ENCODE data around the gene MAPK8IP2. TPM values are rescaled to one million over a fixed set of nuclear protein-coding genes. Genes with fewer than 3 reads are reported as not detected.

Gene MAPK8IP2
- total and polyA plus RNA-seq, 2 of the 13 experiments (the other 11 are each of a cell fraction or from before 2014, with no cell fraction given) = 1.3 to 2.6 TPM

- 90% methylated on average over 12 of the region's 20 CpGs for WGBS (ENCODE audit: low lambda C conversion rate)
- CTCF ChIA-PET (ENCODE audit: low intra/inter-chr PET ratio, low total read pairs) = no interaction called here
- H3K36me3 ChIP-seq (replicated peaks in 1 of 2; ENCODE audit: control insufficient read depth in 1 of 2, insufficient read depth in 2 of 2, low read length in 2 of 2) = no peaks in the 10 kb centered on the region
- peaks cover 0 to 6% of the 10 kb centered on the region in 2 experiments; a peak in 3 of 5 replicates for H3K27me3 ChIP-seq (ENCODE audit: control insufficient read depth in 1 of 2, insufficient read depth in 2 of 2, low read length in 2 of 2)
- no peak overlapping the region for H3K4me2 ChIP-seq (ENCODE audit: low read depth, low read length)
- H3K9ac ChIP-seq (ENCODE audit: insufficient read depth, low read depth, low read length) = no peak overlapping the region
- H3K79me2 ChIP-seq (ENCODE audit: insufficient read depth, low read length) = no peaks in the 10 kb centered on the region
- intact Hi-C loops (cut with micrococcal nuclease; ENCODE audit: unreplicated experiment) = no loop called here
- H3K4me3 ChIP-seq (replicated peaks in 1 of 3; ENCODE audit: insufficient read depth in 1 of 3, low read depth in 2 of 3, low read length in 3 of 3) = no peak overlapping the region
- no peaks in the 10 kb centered on the region for H4K20me1 ChIP-seq (ENCODE audit: insufficient read depth, low read length)
- FAIRE-seq = no peak
- ATAC-seq = no peak
- no peak for DNase-seq (ENCODE audit: low spot score)
- H3K4me1 ChIP-seq (ENCODE audit: insufficient read depth, low read length) = peaks cover 9% of the 10 kb centered on the region; the same call in 1 of the 2 replicates
- no peak overlapping the region for H2AFZ ChIP-seq (ENCODE audit: low read length)
- in situ Hi-C loops (cut with HindIII; ENCODE audit: extremely low pct_ligation_motif_present, low pct_unique_long_range_greater_than_20kb) = no loop called here
- TF ChIP-seq, protein P1, sequence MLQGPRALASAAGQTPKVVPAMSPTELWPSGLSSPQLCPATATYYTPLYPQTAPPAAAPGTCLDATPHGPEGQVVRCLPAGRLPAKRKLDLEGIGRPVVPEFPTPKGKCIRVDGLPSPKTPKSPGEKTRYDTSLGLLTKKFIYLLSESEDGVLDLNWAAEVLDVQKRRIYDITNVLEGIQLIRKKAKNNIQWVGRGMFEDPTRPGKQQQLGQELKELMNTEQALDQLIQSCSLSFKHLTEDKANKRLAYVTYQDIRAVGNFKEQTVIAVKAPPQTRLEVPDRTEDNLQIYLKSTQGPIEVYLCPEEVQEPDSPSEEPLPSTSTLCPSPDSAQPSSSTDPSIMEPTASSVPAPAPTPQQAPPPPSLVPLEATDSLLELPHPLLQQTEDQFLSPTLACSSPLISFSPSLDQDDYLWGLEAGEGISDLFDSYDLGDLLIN (CRISPR knock-in tag; IDR thresholded peaks at IDR 0.05; ENCODE audit: borderline replicate concordance) = no peak
- no peak for TF ChIP-seq ZNF619 (CRISPR knock-in tag; IDR thresholded peaks at IDR 0.05)
- TF ChIP-seq ZNF343 (CRISPR knock-in tag; IDR thresholded peaks at IDR 0.05) = no peak
- no peak for TF ChIP-seq PLRG1 (conservative IDR thresholded peaks at IDR 0.05)
- no peak for TF ChIP-seq POGK (CRISPR knock-in tag; conservative IDR thresholded peaks at IDR 0.05)
- no peak for TF ChIP-seq ATM (IDR thresholded peaks at IDR 0.05; ENCODE audit: borderline replicate concordance)
- no peak for TF ChIP-seq TBL1XR1 (IDR thresholded peaks at IDR 0.05; ENCODE audit: borderline replicate concordance, low read length, partially characterized antibody)
- TF ChIP-seq ZNF354B (CRISPR knock-in tag; IDR thresholded peaks at IDR 0.05) = no peak
- TF ChIP-seq, protein P2, sequence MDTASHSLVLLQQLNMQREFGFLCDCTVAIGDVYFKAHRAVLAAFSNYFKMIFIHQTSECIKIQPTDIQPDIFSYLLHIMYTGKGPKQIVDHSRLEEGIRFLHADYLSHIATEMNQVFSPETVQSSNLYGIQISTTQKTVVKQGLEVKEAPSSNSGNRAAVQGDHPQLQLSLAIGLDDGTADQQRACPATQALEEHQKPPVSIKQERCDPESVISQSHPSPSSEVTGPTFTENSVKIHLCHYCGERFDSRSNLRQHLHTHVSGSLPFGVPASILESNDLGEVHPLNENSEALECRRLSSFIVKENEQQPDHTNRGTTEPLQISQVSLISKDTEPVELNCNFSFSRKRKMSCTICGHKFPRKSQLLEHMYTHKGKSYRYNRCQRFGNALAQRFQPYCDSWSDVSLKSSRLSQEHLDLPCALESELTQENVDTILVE (CRISPR knock-in tag; IDR thresholded peaks at IDR 0.05) = no peak
- TF ChIP-seq JUN (CRISPR knock-in tag; IDR thresholded peaks at IDR 0.05) = no peak
- H3K27ac ChIP-seq (ENCODE audit: extremely low read length, insufficient read depth, low read length) = no peak overlapping the region
- no TSS peak for BruUV-seq (replicated peaks)
- H3K9me3 ChIP-seq (ENCODE audit: low read length) = no peaks in the 10 kb centered on the region
- POLR2A ChIA-PET = no interaction called here
Observed at GRCh38 chr22:50605613-50606074, 5.1 kb downstream of the MAPK8IP2 start.
